GM23248 (cell line): Measurements from ENCODE around the gene FER.

Experiments
- EZH2 ChIP-seq: fragments of 200-600 bp; sonication (generic); IDR thresholded peaks from 2 replicates; pipeline ENCODE4 v1.6.1; 2018; ENCODE audit warnings: antibody characterized with exemption, mild to moderate bottlenecking; ENCODE audit not compliant: insufficient read depth, poor library complexity, severe bottlenecking
- EZH2phosphoT487 ChIP-seq: fragments of 200-600 bp; sonication (generic); IDR thresholded peaks from 2 replicates; pipeline ENCODE4 v1.6.1; 2018; ENCODE audit warnings: antibody characterized with exemption, moderate library complexity, mild to moderate bottlenecking, low read depth; ENCODE audit not compliant: insufficient read depth

DNA sequence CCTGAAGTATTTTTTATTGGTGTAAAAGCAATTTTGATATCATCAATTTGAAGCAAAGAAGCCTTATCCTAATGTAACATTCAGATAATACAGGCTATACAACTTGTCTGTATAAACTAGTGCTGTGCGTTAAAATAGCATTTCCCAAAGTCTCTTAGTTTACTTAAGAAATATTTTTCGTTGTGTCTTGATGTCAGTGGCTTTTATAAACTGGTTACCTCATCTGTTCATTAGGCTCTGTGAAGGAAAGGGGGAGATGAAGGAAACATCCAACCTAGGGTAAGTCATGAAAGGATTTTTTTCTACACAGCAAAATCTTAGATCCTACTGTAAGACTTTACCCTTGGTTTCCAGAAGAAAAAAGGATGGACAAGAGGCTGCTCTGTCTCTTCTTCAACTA lies 389.2 kb downstream of the FER start:
- TF ChIP-seq EZH2, result no peak
- no peak for TF ChIP-seq EZH2phosphoT487
